ENCODE measurements around the gene RERE.

- TF ChIP-seq ZNF266 (tag by site-specific recombination; IDR thresholded peaks at IDR 0.05; ENCODE audit: low read depth) (no peak), ZFP41 (tag by site-specific recombination; IDR thresholded peaks at IDR 0.05; ENCODE audit: borderline replicate concordance) (no peak), ZNF274 (IDR thresholded peaks at IDR 0.05; ENCODE audit: low read length) (no peak), ZNF274 (tag by site-specific recombination; IDR thresholded peaks at IDR 0.05; ENCODE audit: borderline replicate concordance) (no peak), REST (tag by site-specific recombination; IDR thresholded peaks at IDR 0.05) (no peak), SP7 (tag by site-specific recombination; IDR thresholded peaks at IDR 0.05) (no peak), ZNF146 (tag by site-specific recombination; IDR thresholded peaks at IDR 0.05) (no peak), GLI4 (tag by site-specific recombination; IDR thresholded peaks at IDR 0.05) (no peak), ZNF24 (tag by site-specific recombination; IDR thresholded peaks at IDR 0.05) (no peak), ZFP3 (tag by site-specific recombination; IDR thresholded peaks at IDR 0.05; ENCODE audit: low read depth) (no peak)
These were observed 321.0 kb downstream of the RERE start for GRCh38 chr1:8496473-8496872.

All from HEK293 (cell line).